Fibroblast of lung (primary cell): Measurements from ENCODE around the gene IL20. TPM values are rescaled to one million over a fixed set of nuclear protein-coding genes. Genes with fewer than 3 reads are reported as not detected.

Experiments used
- DNase-seq, 2 donors: peaks; one replicate each; pipeline versions ENCODE4 v3.0.0 to v3.0.0-alpha.2; 2010; ENCODE audit warnings: low read depth in 2 of 2
- H2AFZ ChIP-seq: 2 replicates; pipeline ENCODE4 v1.5.1; 2012; ENCODE audit warnings: low read length, control low read depth, inconsistent platforms
- H3K27ac ChIP-seq: 2 replicates; pipeline ENCODE4 v1.5.1; 2011; ENCODE audit warnings: low read length, control low read depth; ENCODE audit not compliant: insufficient read depth
- H3K27me3 ChIP-seq: 2 replicates; pipeline ENCODE4 v1.5.1; 2011; ENCODE audit warnings: mild to moderate bottlenecking, low read length; ENCODE audit not compliant: control insufficient read depth, insufficient read depth
- H3K36me3 ChIP-seq: 2 replicates; pipeline ENCODE4 v1.5.1; 2011; ENCODE audit warnings: low read length; ENCODE audit not compliant: control insufficient read depth, insufficient read depth
- H3K4me1 ChIP-seq: 2 replicates; pipeline ENCODE4 v1.5.1; 2011; ENCODE audit warnings: low read length; ENCODE audit not compliant: control insufficient read depth, insufficient read depth; ENCODE audit errors: extremely low read depth
- H3K4me2 ChIP-seq: 2 replicates; pipeline ENCODE4 v1.5.1; 2011; ENCODE audit warnings: low read length, control low read depth; ENCODE audit not compliant: insufficient read depth; ENCODE audit errors: extremely low read depth
- H3K4me3 ChIP-seq, 4 experiments: fragments of 200-600 bp in 1 of 4; sonication (generic) in 1 of 4; replicated peaks in 1 of 4; 2 replicates each; pipeline ENCODE4 v1.5.1; 2011 to 2016; ENCODE audit warnings: low read length in 4 of 4, low read depth in 3 of 4, mild to moderate bottlenecking in 3 of 4, control low read depth in 2 of 4, inconsistent platforms in 1 of 4, mixed read lengths in 1 of 4; ENCODE audit not compliant: insufficient read depth in 1 of 4; ENCODE audit errors: control extremely low read depth in 1 of 4
- H3K79me2 ChIP-seq: 2 replicates; pipeline ENCODE4 v1.5.1; 2012; ENCODE audit warnings: mild to moderate bottlenecking, low read length, inconsistent platforms; ENCODE audit not compliant: control insufficient read depth, insufficient read depth
- H3K9ac ChIP-seq: 2 replicates; pipeline ENCODE4 v1.5.1; 2011; ENCODE audit warnings: mild to moderate bottlenecking, low read length, control low read depth; ENCODE audit not compliant: insufficient read depth
- H3K9me3 ChIP-seq: 2 replicates; pipeline ENCODE4 v1.5.1; 2012; ENCODE audit warnings: low read depth, low read length; ENCODE audit not compliant: control insufficient read depth, insufficient read depth
- H4K20me1 ChIP-seq: 2 replicates; pipeline ENCODE4 v1.5.1; 2011; ENCODE audit warnings: low read length; ENCODE audit not compliant: control insufficient read depth, insufficient read depth; ENCODE audit errors: extremely low read depth
- EZH2 ChIP-seq: IDR thresholded peaks from 2 replicates; pipeline ENCODE4 v1.5.1; 2012; ENCODE audit warnings: low read length, control low read depth, mild to moderate bottlenecking; ENCODE audit errors: missing control alignments
- polyA plus RNA-seq, 2 donors: library from polyadenylated mRNA; depleted of rRNA in 1 of 2; stranded (reverse) in 1 of 2; unstranded in 1 of 2; fragments of >200 nt; gene quantifications; 2 replicates each; pipeline ENCODE4 v1.2.1, GENCODE V29; 2011 to 2012; ENCODE audit warnings: missing spikeins in 1 of 2
- total RNA-seq: library from RNA; depleted of rRNA; stranded (reverse); fragments of >200 nt; gene quantifications from 2 replicates; pipeline ENCODE4 v1.2.1, GENCODE V29; 2014
- TF ChIP-seq, protein P1 (sequence below), 2 donors: IDR thresholded peaks in 1 of 2; conservative IDR thresholded peaks in 1 of 2; 1 replicate in 1 of 2; 2 replicates in 1 of 2; pipeline ENCODE4 v1.5.1; 2011 to 2012; ENCODE audit warnings: low read length in 2 of 2, control low read depth in 1 of 2, inconsistent platforms in 1 of 2, low read depth in 1 of 2, mild to moderate bottlenecking in 1 of 2

Gene IL20
- total and polyA plus RNA-seq, 2 donors (not counting 1 experiment from before 2014, with no cell fraction given): not detected

GRCh38 chr1:206860165-206860564 is 5.3 kb upstream of the IL20 start:
- no peak overlapping the region for H3K9ac ChIP-seq
- H3K27me3 ChIP-seq: peaks cover 2% of the 10 kb centered on the region
- H3K27ac ChIP-seq: no peak overlapping the region
- TF ChIP-seq EZH2: no peak
- TF ChIP-seq, protein P1, sequence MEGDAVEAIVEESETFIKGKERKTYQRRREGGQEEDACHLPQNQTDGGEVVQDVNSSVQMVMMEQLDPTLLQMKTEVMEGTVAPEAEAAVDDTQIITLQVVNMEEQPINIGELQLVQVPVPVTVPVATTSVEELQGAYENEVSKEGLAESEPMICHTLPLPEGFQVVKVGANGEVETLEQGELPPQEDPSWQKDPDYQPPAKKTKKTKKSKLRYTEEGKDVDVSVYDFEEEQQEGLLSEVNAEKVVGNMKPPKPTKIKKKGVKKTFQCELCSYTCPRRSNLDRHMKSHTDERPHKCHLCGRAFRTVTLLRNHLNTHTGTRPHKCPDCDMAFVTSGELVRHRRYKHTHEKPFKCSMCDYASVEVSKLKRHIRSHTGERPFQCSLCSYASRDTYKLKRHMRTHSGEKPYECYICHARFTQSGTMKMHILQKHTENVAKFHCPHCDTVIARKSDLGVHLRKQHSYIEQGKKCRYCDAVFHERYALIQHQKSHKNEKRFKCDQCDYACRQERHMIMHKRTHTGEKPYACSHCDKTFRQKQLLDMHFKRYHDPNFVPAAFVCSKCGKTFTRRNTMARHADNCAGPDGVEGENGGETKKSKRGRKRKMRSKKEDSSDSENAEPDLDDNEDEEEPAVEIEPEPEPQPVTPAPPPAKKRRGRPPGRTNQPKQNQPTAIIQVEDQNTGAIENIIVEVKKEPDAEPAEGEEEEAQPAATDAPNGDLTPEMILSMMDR (conservative IDR thresholded peaks at IDR 0.05 in 1 of 2, IDR thresholded peaks at IDR 0.05 in 1 of 2; ENCODE audit: low read depth in 1 of 2, low read length in 2 of 2): no peak
- H3K4me1 ChIP-seq: no peaks in the 10 kb centered on the region
- H3K9me3 ChIP-seq: no peaks in the 10 kb centered on the region
- no peak overlapping the region for H3K4me3 ChIP-seq
- no peaks in the 10 kb centered on the region for H4K20me1 ChIP-seq
- H3K4me2 ChIP-seq: no peak overlapping the region
- H2AFZ ChIP-seq: no peak overlapping the region
- H3K36me3 ChIP-seq: no peaks in the 10 kb centered on the region
- no peaks in the 10 kb centered on the region for H3K79me2 ChIP-seq
- no peak for DNase-seq

DNA sequence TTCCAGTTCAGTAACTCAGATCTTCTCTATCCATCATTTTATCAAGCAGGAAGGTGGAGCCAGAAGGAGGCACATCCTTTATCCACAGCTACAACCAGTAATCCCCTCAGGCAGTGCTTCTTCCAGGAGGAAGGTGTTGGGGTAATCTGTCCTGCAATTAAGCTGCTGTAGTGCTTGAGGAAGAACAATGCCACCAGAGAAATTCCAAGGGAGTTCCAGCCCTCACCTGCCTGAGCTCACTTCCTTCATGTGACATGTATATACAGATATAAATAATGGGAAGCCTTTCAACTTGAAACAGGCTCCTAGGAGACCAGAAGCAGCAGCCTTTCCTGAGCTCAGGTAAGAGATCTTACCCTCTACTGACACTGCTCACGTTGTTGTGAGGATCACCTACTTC is 2.2 kb upstream of the IL20 start:
- TF ChIP-seq, protein P1 (conservative IDR thresholded peaks at IDR 0.05 in 1 of 2, IDR thresholded peaks at IDR 0.05 in 1 of 2; ENCODE audit: low read depth in 1 of 2, low read length in 2 of 2): no peak
- TF ChIP-seq EZH2: no peak
- H3K9me3 ChIP-seq: no peaks in the 10 kb centered on the region
- no peak overlapping the region for H3K9ac ChIP-seq
- peaks cover 2% of the 10 kb centered on the region for H3K27me3 ChIP-seq
- H3K79me2 ChIP-seq: no peaks in the 10 kb centered on the region
- no peaks in the 10 kb centered on the region for H4K20me1 ChIP-seq
- DNase-seq: no peak
- H3K4me3 ChIP-seq: no peak overlapping the region
- no peaks in the 10 kb centered on the region for H3K36me3 ChIP-seq
- H3K27ac ChIP-seq: no peak overlapping the region
- no peaks in the 10 kb centered on the region for H3K4me1 ChIP-seq
- H2AFZ ChIP-seq: no peak overlapping the region
- H3K4me2 ChIP-seq: no peak overlapping the region

GRCh38 chr1:206866062-206866461 is 639 bp downstream of the IL20 start:
- Histone ChIP-seq H3K9ac (no peak overlapping the region), H3K4me2 (no peak overlapping the region), H4K20me1 (no peaks in the 10 kb centered on the region), H2AFZ (no peak overlapping the region), H3K4me1 (no peaks in the 10 kb centered on the region), H3K4me3 (no peak overlapping the region), H3K9me3 (no peaks in the 10 kb centered on the region), H3K36me3 (no peaks in the 10 kb centered on the region), H3K79me2 (no peaks in the 10 kb centered on the region), H3K27me3 (no peaks in the 10 kb centered on the region), H3K27ac (no peak overlapping the region)
- TF ChIP-seq EZH2: no peak
- TF ChIP-seq, protein P1 (conservative IDR thresholded peaks at IDR 0.05 in 1 of 2, IDR thresholded peaks at IDR 0.05 in 1 of 2; ENCODE audit: low read depth in 1 of 2, low read length in 2 of 2): no peak
- peak in 1 of 2 donors; percentile 39 for DNase-seq
